H1 (cell line): ENCODE results near the gene CTAG1A. TPM values are rescaled to one million over a fixed set of nuclear protein-coding genes. Genes with fewer than 3 reads are reported as not detected.

Experiments
- CTCF ChIA-PET: fragments of 300-600 bp; sonication (Branson Sonifier 250); formaldehyde crosslinking; loops from one replicate; lab custom pipeline; 2021; ENCODE audit not compliant: partially characterized antibody; lab: Charles Lee
- POLR2A ChIA-PET: fragments of 300-600 bp; sonication (Branson Sonifier 250); formaldehyde crosslinking; loops from one replicate; lab custom pipeline; 2021; ENCODE audit warnings: inconsistent platforms; ENCODE audit not compliant: partially characterized antibody; lab: Charles Lee
- DNase-seq, 2 experiments: peaks; one replicate each; pipeline versions ENCODE4 v3.0.0 to v3.0.0-alpha.2; 2010 to 2022; ENCODE audit warnings: low spot score in 2 of 2, low read depth in 1 of 2, mixed read lengths in 1 of 2
- FAIRE-seq: peaks from 2 replicates; lab custom pipeline; 2011; peaks lifted over from hg19 to GRCh38; lab: Jason Lieb, UNC
- H2AFZ ChIP-seq: 2 replicates; pipeline ENCODE4 v1.8.1; 2012; ENCODE audit warnings: low read length, inconsistent platforms
- H2AK5ac ChIP-seq: 2 replicates; pipeline ENCODE4 v1.6.1; 2013; ENCODE audit warnings: low read depth, low read length
- H2BK120ac ChIP-seq: replicated peaks from 2 replicates; pipeline ENCODE3; 2013; ENCODE audit warnings: low read depth, low read length, inconsistent platforms
- H2BK12ac ChIP-seq: 2 replicates; pipeline ENCODE4 v1.6.1; 2013; ENCODE audit warnings: low read depth, low read length
- H2BK15ac ChIP-seq: 2 replicates; pipeline ENCODE4 v1.6.1; 2013; ENCODE audit warnings: low read length
- H2BK20ac ChIP-seq: 2 replicates; pipeline ENCODE4 v1.6.1; 2013; ENCODE audit warnings: low read length
- H2BK5ac ChIP-seq: 2 replicates; pipeline ENCODE4 v1.6.1; 2013; ENCODE audit warnings: low read depth, low read length
- H3K14ac ChIP-seq: 2 replicates; pipeline ENCODE4 v1.6.1; 2013; ENCODE audit warnings: inconsistent platforms; ENCODE audit not compliant: insufficient read length
- H3K18ac ChIP-seq: 2 replicates; pipeline ENCODE4 v1.6.1; 2013; ENCODE audit warnings: low read length; ENCODE audit errors: extremely low read depth
- H3K23ac ChIP-seq: 2 replicates; pipeline ENCODE4 v1.6.1; 2013; ENCODE audit warnings: inconsistent platforms; ENCODE audit not compliant: insufficient read length
- H3K23me2 ChIP-seq: 2 replicates; pipeline ENCODE4 v1.6.1; 2013; ENCODE audit warnings: low read depth, low read length
- H3K27ac ChIP-seq: 2 replicates; pipeline ENCODE4 v1.6.1; 2011; ENCODE audit warnings: low read depth, low read length, inconsistent platforms
- H3K27me3 ChIP-seq, 4 experiments: replicated peaks in 1 of 4; 1 replicate in 1 of 4; 2 replicates in 3 of 4; pipeline versions ENCODE4 v1.6.1 to v1.8.1; 2011 to 2013; ENCODE audit warnings: low read length in 3 of 4, mild to moderate bottlenecking in 3 of 4, inconsistent platforms in 2 of 4, mixed read lengths in 2 of 4, moderate library complexity in 1 of 4; ENCODE audit not compliant: control insufficient read depth in 3 of 4, insufficient read depth in 3 of 4; ENCODE audit errors: extremely low read depth in 1 of 4
- H3K36me3 ChIP-seq, 4 experiments: 2 replicates each; pipeline versions ENCODE4 v1.6.1 to v1.8.1; 2011 to 2013; ENCODE audit warnings: mild to moderate bottlenecking in 4 of 4, low read length in 3 of 4, moderate library complexity in 2 of 4, control low read depth in 1 of 4, inconsistent platforms in 1 of 4; ENCODE audit not compliant: insufficient read depth in 4 of 4, control insufficient read depth in 2 of 4
- H3K4ac ChIP-seq: replicated peaks from 2 replicates; pipeline ENCODE3; 2013; ENCODE audit warnings: low read length, low read depth, mixed read lengths, inconsistent platforms; ENCODE audit not compliant: insufficient read length
- H3K4me1 ChIP-seq, 4 experiments: replicated peaks in 1 of 4; 1 replicate in 1 of 4; 2 replicates in 3 of 4; pipeline versions ENCODE4 v1.6.1 to v1.8.1; 2011 to 2013; ENCODE audit warnings: low read length in 3 of 4, inconsistent platforms in 2 of 4, mixed read lengths in 1 of 4; ENCODE audit not compliant: insufficient read depth in 4 of 4, control insufficient read depth in 3 of 4
- H3K4me2 ChIP-seq, 2 experiments: 2 replicates each; pipeline versions ENCODE4 v1.6.1 to v1.8.1; 2011 to 2013; ENCODE audit warnings: low read depth in 2 of 2, low read length in 2 of 2, control low read depth in 1 of 2, inconsistent platforms in 1 of 2, mild to moderate bottlenecking in 1 of 2; ENCODE audit not compliant: insufficient read depth in 1 of 2
- H3K4me3 ChIP-seq, 4 experiments: fragments of 200-600, 300-600 bp in 1 of 4; sonication (generic), shearing (Covaris generic), sonication (Bioruptor Twin) in 1 of 4; 2 replicates each; pipeline versions ENCODE4 v1.5.1 to v1.8.1; 2011 to 2016; ENCODE audit warnings: low read length in 4 of 4, low read depth in 3 of 4, control low read depth in 2 of 4, inconsistent platforms in 2 of 4, mild to moderate bottlenecking in 2 of 4, mixed read lengths in 1 of 4, moderate library complexity in 1 of 4; ENCODE audit not compliant: insufficient read depth in 2 of 4; ENCODE audit errors: extremely low read depth in 1 of 4
- H3K56ac ChIP-seq: replicated peaks from 2 replicates; pipeline ENCODE3; 2013; ENCODE audit warnings: low read depth, mild to moderate bottlenecking, mixed read lengths, low read length, inconsistent platforms; ENCODE audit not compliant: insufficient read length
- H3K79me1 ChIP-seq: 2 replicates; pipeline ENCODE4 v1.6.1; 2013; ENCODE audit warnings: low read depth, low read length, control low read depth
- H3K79me2 ChIP-seq, 2 experiments: 2 replicates each; pipeline versions ENCODE4 v1.6.1 to v1.8.1; 2012 to 2013; ENCODE audit warnings: low read length in 2 of 2, mild to moderate bottlenecking in 2 of 2, inconsistent platforms in 1 of 2; ENCODE audit not compliant: insufficient read depth in 2 of 2, control insufficient read depth in 1 of 2
- H3K9ac ChIP-seq, 4 experiments: replicated peaks in 1 of 4; 1 replicate in 1 of 4; 2 replicates in 3 of 4; pipeline versions ENCODE4 v1.6.1 to v1.8.1; 2011 to 2013; ENCODE audit warnings: low read depth in 3 of 4, low read length in 3 of 4, control low read depth in 2 of 4, mild to moderate bottlenecking in 2 of 4, moderate library complexity in 2 of 4, inconsistent platforms in 1 of 4; ENCODE audit errors: extremely low read depth in 1 of 4
- H3K9me3 ChIP-seq, 2 experiments: 2 replicates each; pipeline versions ENCODE4 v1.6.1 to v1.8.1; 2012 to 2013; ENCODE audit warnings: mild to moderate bottlenecking in 2 of 2, moderate library complexity in 2 of 2, control low read depth in 1 of 2, inconsistent platforms in 1 of 2, low read depth in 1 of 2, low read length in 1 of 2, mixed read lengths in 1 of 2; ENCODE audit not compliant: insufficient read depth in 2 of 2
- H4K20me1 ChIP-seq, 2 experiments: replicated peaks in 1 of 2; 2 replicates each; pipeline versions ENCODE3 to v1.8.1; 2011 to 2013; ENCODE audit warnings: inconsistent platforms in 2 of 2, low read length in 2 of 2, mild to moderate bottlenecking in 1 of 2; ENCODE audit not compliant: insufficient read depth in 2 of 2, control insufficient read depth in 1 of 2
- H4K5ac ChIP-seq: 2 replicates; pipeline ENCODE4 v1.6.1; 2013; ENCODE audit warnings: low read length, low read depth, mixed read lengths, inconsistent platforms; ENCODE audit not compliant: insufficient read length
- H4K8ac ChIP-seq: 2 replicates; pipeline ENCODE4 v1.8.0; 2013; ENCODE audit warnings: mild to moderate bottlenecking, moderate library complexity, low read length, inconsistent platforms; ENCODE audit not compliant: insufficient read depth; ENCODE audit errors: extremely low read depth
- H4K91ac ChIP-seq: replicated peaks from 2 replicates; pipeline ENCODE3; 2013; ENCODE audit warnings: low read length, mixed read lengths, inconsistent platforms; ENCODE audit not compliant: insufficient read length
- ASH2L ChIP-seq: fragments of 200-600, 300-600 bp; sonication (generic); IDR thresholded peaks from one replicate; pipeline ENCODE4 v1.7.1; 2017; ENCODE audit warnings: low read length
- ATF2 ChIP-seq: IDR thresholded peaks from 2 replicates; pipeline ENCODE4 v1.6.1; 2012; ENCODE audit warnings: low read length, inconsistent platforms
- BCL11A ChIP-seq, 2 experiments: IDR thresholded peaks; one replicate each; pipeline ENCODE4 v1.6.1; 2011; ENCODE audit warnings: low read depth in 2 of 2, low read length in 2 of 2, mild to moderate bottlenecking in 2 of 2
- BRCA1 ChIP-seq: IDR thresholded peaks from 2 replicates; pipeline ENCODE4 v1.6.1; 2012; ENCODE audit warnings: low read depth, low read length, improper control_type of control experiment
- CBX5 ChIP-seq: fragments of 300-800, 300-1000 bp; sonication (generic); IDR thresholded peaks from 2 replicates; pipeline ENCODE4 v1.7.1; 2016; ENCODE audit warnings: antibody characterized with exemption, low read length, low read depth
- CTCF ChIP-seq, 3 experiments: IDR thresholded peaks; 1 replicate in 2 of 3; 2 replicates in 1 of 3; pipeline versions ENCODE4 v1.5.1 to v1.6.1; 2011; ENCODE audit warnings: low read length in 3 of 3, mild to moderate bottlenecking in 3 of 3, inconsistent platforms in 2 of 3, low read depth in 1 of 3, moderate library complexity in 1 of 3; ENCODE audit not compliant: insufficient read depth in 1 of 3; ENCODE audit errors: control extremely low read depth in 1 of 3
- TBP ChIP-seq: IDR thresholded peaks from 2 replicates; pipeline ENCODE4 v1.6.1; 2011; ENCODE audit warnings: low read depth, low read length, improper control_type of control experiment
- TEAD4 ChIP-seq: IDR thresholded peaks from 2 replicates; pipeline ENCODE4 v1.6.1; 2012; ENCODE audit warnings: low read depth, low read length, inconsistent platforms, mixed read lengths
- WGBS, 2 experiments: shearing (Covaris generic) in 1 of 2; methylation state at CpG; one replicate each; pipeline versions ENCODE4 v1.1.6 to v1.1.7; 2013 to 2015; ENCODE audit warnings: low lambda C conversion rate in 2 of 2, mixed read lengths in 2 of 2, inconsistent platforms in 1 of 2, low coverage in 1 of 2, missing lambda C conversion rate in 1 of 2; ENCODE audit not compliant: insufficient replicate concordance in 2 of 2, insufficient coverage in 1 of 2, insufficient read length in 1 of 2; ENCODE audit errors: extremely low coverage in 1 of 2, missing lambda C conversion rate in 1 of 2; 5-methylcytosine and 5-hydroxymethylcytosine counted together
- polyA plus RNA-seq, 7 experiments: library from polyadenylated mRNA; depleted of rRNA in 3 of 7; stranded (reverse) in 5 of 7; unstranded in 2 of 7; fragments of >200 nt in 5 of 7; fragments of 200-250 nt in 2 of 7; gene quantifications; 1 replicate in 5 of 7; 2 replicates in 1 of 7; 4 replicates in 1 of 7; pipeline versions ENCODE4 v1.2.1 to v1.2.3, GENCODE V29; 2011 to 2013; ENCODE audit warnings: missing spikeins in 2 of 7, mixed read lengths in 2 of 7
- total RNA-seq: library from RNA; stranded (reverse); fragmentation: NEBNext Ultra II Directional; extraction: Animal tissue kit (Norgen Biotek cat#: 25700); gene quantifications from 2 replicates; pipeline ENCODE4 v1.2.1, GENCODE V29; 2021

The CTAG1A gene
- total and polyA plus RNA-seq, 2 of the 8 experiments (the other 6 are each of a cell fraction or from before 2014, with no cell fraction given), result not detected

- no peak overlapping the region for H3K14ac ChIP-seq
- DNase-seq, result peak; percentile 53 to 63
- H3K23ac ChIP-seq, result no peak overlapping the region
- H2BK5ac ChIP-seq, result no peak overlapping the region
- no peak overlapping the region for H3K9ac ChIP-seq
- H2BK15ac ChIP-seq, result no peak overlapping the region
- 11% methylated on average over 3 of the region's 3 CpGs; no CpG with 5 or more reads in 1 of the 2 experiments for WGBS, 2 experiments
- H4K20me1 ChIP-seq, result no peaks in the 10 kb centered on the region
- H4K5ac ChIP-seq, result no peak overlapping the region
- no peak overlapping the region for H2BK20ac ChIP-seq
- CTCF ChIA-PET, result interaction anchor here (0.9 kb wide), 1 partner anchor 8 kb away, joined by 3 read pairs; no protein-coding TSS in a partner anchor
- no peak overlapping the region for H4K8ac ChIP-seq
- H3K4ac ChIP-seq, result no peak overlapping the region
- no peak overlapping the region for H2AFZ ChIP-seq
- no peaks in the 10 kb centered on the region for H3K79me2 ChIP-seq
- H3K4me3 ChIP-seq, result peak overlapping the region in 1 of 4 experiments; percentile 7; a peak in 1 of 8 replicates
- no peak overlapping the region for H3K27ac ChIP-seq
- H3K56ac ChIP-seq, result no peak overlapping the region
- H2AK5ac ChIP-seq, result no peak overlapping the region
- no peak overlapping the region for H4K91ac ChIP-seq
- peak overlapping the region; percentile 64 for H2BK120ac ChIP-seq
- FAIRE-seq, result peak; percentile 96
- H3K27me3 ChIP-seq, result no peaks in the 10 kb centered on the region
- POLR2A ChIA-PET, result interaction anchor here (1.0 kb wide), 1 partner anchor 155 kb away, joined by 6 read pairs; the partner anchor contains the start of gene GAB3
- H3K18ac ChIP-seq, result no peak overlapping the region; the same call in 1 of the 2 replicates
- H3K23me2 ChIP-seq, result no peaks in the 10 kb centered on the region
- H2BK12ac ChIP-seq, result no peak overlapping the region
- H3K4me1 ChIP-seq, result peaks cover 0 to 8% (median 0%) of the 10 kb centered on the region in 4 experiments; a peak in 4 of 7 replicates
- peak overlapping the region; percentile 21 to 24 for H3K4me2 ChIP-seq
- H3K9me3 ChIP-seq, result peaks cover 3 to 8% of the 10 kb centered on the region in 2 experiments
- H3K36me3 ChIP-seq, result no peaks in the 10 kb centered on the region
- no peaks in the 10 kb centered on the region for H3K79me1 ChIP-seq
- TF ChIP-seq ATF2 (no peak), TEAD4 (peak; percentile 97), CBX5 (no peak), CTCF (IDR thresholded peaks at IDR 0.05; ENCODE audit: control extremely low read depth in 1 of 3, insufficient read depth in 1 of 3, low read depth in 1 of 3, low read length in 3 of 3) (peak in 2 of 3 experiments; percentile 32 to 35; a peak in 2 of 4 replicates), BRCA1 (no peak), BCL11A (IDR thresholded peaks at IDR 0.05; ENCODE audit: low read depth in 2 of 2, low read length in 2 of 2) (no peak), ASH2L (no peak), TBP (no peak)
Observed at GRCh38 chrX:154596290-154596929, 11.5 kb downstream of the CTAG1A start.
